GM12891 (cell line): ENCODE results near the gene ST14.
"Not testable (repeated sequence)": the region's sequence is repeated elsewhere in the genome, so short reads cannot be mapped to it uniquely, and the experiment has no call there.

Source experiments
- POLR2A ChIP-seq: IDR thresholded peaks from 2 replicates; pipeline ENCODE4 v1.6.1; 2011; ENCODE audit warnings: low read depth, low read length, control low read depth
- POU2F2 ChIP-seq: IDR thresholded peaks from 2 replicates; pipeline ENCODE4 v1.6.1; 2011; ENCODE audit warnings: low read depth, mild to moderate bottlenecking, control low read depth, low read length, moderate library complexity
- SPI1 ChIP-seq: IDR thresholded peaks from 2 replicates; pipeline ENCODE4 v1.6.1; 2011; ENCODE audit warnings: low read depth, low read length, control low read depth
- TAF1 ChIP-seq: IDR thresholded peaks from 2 replicates; pipeline ENCODE4 v1.6.1; 2011; ENCODE audit warnings: low read depth, low read length, control low read depth

DNA sequence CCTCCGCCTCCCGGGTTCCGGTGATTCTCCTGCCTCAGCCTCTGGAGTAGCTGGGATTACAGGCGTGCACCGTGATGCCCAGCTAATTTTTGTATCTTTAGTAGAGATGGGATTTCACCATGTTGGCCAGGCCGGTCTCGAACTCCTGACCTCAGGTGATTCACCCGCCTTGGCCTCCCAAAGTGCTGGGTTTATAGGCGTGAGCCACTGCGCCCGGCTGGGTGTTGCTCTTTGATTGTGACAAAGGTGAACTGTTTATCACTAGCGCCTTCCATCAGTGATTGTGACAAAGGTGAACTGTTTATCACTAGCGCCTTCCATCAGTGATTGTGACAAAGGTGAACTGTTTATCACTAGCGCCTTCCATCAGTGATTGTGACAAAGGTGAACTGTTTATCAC, 34.0 kb downstream of the ST14 start:
- not testable (repeated sequence) for TF ChIP-seq POU2F2, TAF1, SPI1, POLR2A
